Thyroid gland (tissue), 4 donors: ENCODE results near the gene DUSP22.

Experiments used
- POLR2A ChIP-seq, 2 donors: fragments of 450-650 bp; IDR thresholded peaks; one replicate each; pipeline ENCODE4 v1.6.1; 2017; ENCODE audit warnings: antibody characterized with exemption in 2 of 2, mild to moderate bottlenecking in 2 of 2, moderate library complexity in 1 of 2
- TF ChIP-seq, protein P1 (sequence below), 6 experiments: fragments of 200-600 bp in 3 of 6; fragments of 450-650 bp in 3 of 6; sonication (generic) in 3 of 6; IDR thresholded peaks; one replicate each; pipeline ENCODE4 v1.5.1; 2016 to 2019; ENCODE audit warnings: antibody characterized with exemption in 6 of 6, mild to moderate bottlenecking in 2 of 6, inconsistent platforms in 1 of 6, moderate library complexity in 1 of 6

GRCh38 chr6:339480-339879 lies 47.2 kb downstream of the DUSP22 start:
- TF ChIP-seq, protein P1, sequence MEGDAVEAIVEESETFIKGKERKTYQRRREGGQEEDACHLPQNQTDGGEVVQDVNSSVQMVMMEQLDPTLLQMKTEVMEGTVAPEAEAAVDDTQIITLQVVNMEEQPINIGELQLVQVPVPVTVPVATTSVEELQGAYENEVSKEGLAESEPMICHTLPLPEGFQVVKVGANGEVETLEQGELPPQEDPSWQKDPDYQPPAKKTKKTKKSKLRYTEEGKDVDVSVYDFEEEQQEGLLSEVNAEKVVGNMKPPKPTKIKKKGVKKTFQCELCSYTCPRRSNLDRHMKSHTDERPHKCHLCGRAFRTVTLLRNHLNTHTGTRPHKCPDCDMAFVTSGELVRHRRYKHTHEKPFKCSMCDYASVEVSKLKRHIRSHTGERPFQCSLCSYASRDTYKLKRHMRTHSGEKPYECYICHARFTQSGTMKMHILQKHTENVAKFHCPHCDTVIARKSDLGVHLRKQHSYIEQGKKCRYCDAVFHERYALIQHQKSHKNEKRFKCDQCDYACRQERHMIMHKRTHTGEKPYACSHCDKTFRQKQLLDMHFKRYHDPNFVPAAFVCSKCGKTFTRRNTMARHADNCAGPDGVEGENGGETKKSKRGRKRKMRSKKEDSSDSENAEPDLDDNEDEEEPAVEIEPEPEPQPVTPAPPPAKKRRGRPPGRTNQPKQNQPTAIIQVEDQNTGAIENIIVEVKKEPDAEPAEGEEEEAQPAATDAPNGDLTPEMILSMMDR (IDR thresholded peaks at IDR 0.05), result no peak
- no peak for TF ChIP-seq POLR2A (IDR thresholded peaks at IDR 0.05)
